ENCODE measurements around the gene ZFP62. TPM values are rescaled to one million over a fixed set of nuclear protein-coding genes. Genes with fewer than 3 reads are reported as not detected.

ZFP62 gene
- total and polyA plus RNA-seq, 2 of the 8 experiments (the other 6 are each of a cell fraction or from before 2014, with no cell fraction given), result 9.3 to 38.5 TPM

- TF ChIP-seq CHD7 (IDR thresholded peaks at IDR 0.05; ENCODE audit: insufficient replicate concordance, low read length), result no peak
Measured at GRCh38 chr5:180804129-180804618, 56.9 kb downstream of the ZFP62 start (continued).

Measured in H1 (cell line).